ENCODE measurements around the gene GPC5.

Gene GPC5

GRCh38 chr13:92768602-92769001 lies 1370.2 kb downstream of the GPC5 start:
- Histone ChIP-seq H3K9me3 (ENCODE audit: control insufficient read depth, insufficient read depth, low read depth, low read length) (no peaks in the 10 kb centered on the region), H3K27ac (ENCODE audit: extremely low read depth, low read depth, low read length) (no peak overlapping the region), H3K4me3 (ENCODE audit: low read depth, low read length) (no peak overlapping the region), H3K4me1 (ENCODE audit: control insufficient read depth, insufficient read depth, low read length) (no peaks in the 10 kb centered on the region), H3K36me3 (ENCODE audit: control insufficient read depth in 2 of 2, insufficient read depth in 1 of 2, low read length in 2 of 2) (no peaks in the 10 kb centered on the region)
- CTCF ChIA-PET, result no interaction called here
- TF ChIP-seq ZNF221 (tag by site-specific recombination; IDR thresholded peaks at IDR 0.05; ENCODE audit: borderline replicate concordance) (no peak), ZNF223 (tag by site-specific recombination; IDR thresholded peaks at IDR 0.05) (0 out of 2 replicates have a peak, but pooled peaks have one; percentile 52), ZNF391 (tag by site-specific recombination; IDR thresholded peaks at IDR 0.05; ENCODE audit: borderline replicate concordance, low read depth) (no peak), ZNF155 (tag by site-specific recombination; IDR thresholded peaks at IDR 0.05) (no peak)
- POLR2A ChIA-PET, result no interaction called here

- CTCF ChIA-PET, result no interaction called here
- POLR2A ChIA-PET, result no interaction called here
Measured at GRCh38 chr13:92769046-92769445, 1370.6 kb downstream of the GPC5 start.

GRCh38 chr13:92775658-92776057 lies 1377.2 kb downstream of the GPC5 start:
- CTCF ChIA-PET, result no interaction called here

More at GRCh38 chr13:92769046-92769445, 1370.6 kb downstream of the GPC5 start:
- Histone ChIP-seq H3K4me3 (ENCODE audit: low read depth, low read length) (no peak overlapping the region), H3K27ac (ENCODE audit: extremely low read depth, low read depth, low read length) (no peak overlapping the region), H3K4me1 (ENCODE audit: control insufficient read depth, insufficient read depth, low read length) (no peaks in the 10 kb centered on the region), H3K36me3 (ENCODE audit: control insufficient read depth in 2 of 2, insufficient read depth in 1 of 2, low read length in 2 of 2) (no peaks in the 10 kb centered on the region), H3K9me3 (ENCODE audit: control insufficient read depth, insufficient read depth, low read depth, low read length) (no peaks in the 10 kb centered on the region)
- TF ChIP-seq BCL6B (tag by site-specific recombination; IDR thresholded peaks at IDR 0.05), result no peak
- TF ChIP-seq PRDM6 (tag by site-specific recombination; IDR thresholded peaks at IDR 0.05), result peak; percentile 18; the same call in 1 of the 2 replicates
- TF ChIP-seq ZBTB48 (tag by site-specific recombination; IDR thresholded peaks at IDR 0.05), result no peak
- TF ChIP-seq CTCF (tag by site-specific recombination; IDR thresholded peaks at IDR 0.05), result no peak

More at GRCh38 chr13:92775658-92776057, 1377.2 kb downstream of the GPC5 start:
- Histone ChIP-seq H3K4me3 (ENCODE audit: low read depth, low read length) (no peak overlapping the region), H3K27ac (ENCODE audit: extremely low read depth, low read depth, low read length) (no peak overlapping the region), H3K9me3 (ENCODE audit: control insufficient read depth, insufficient read depth, low read depth, low read length) (no peaks in the 10 kb centered on the region), H3K36me3 (ENCODE audit: control insufficient read depth in 2 of 2, insufficient read depth in 1 of 2, low read length in 2 of 2) (no peaks in the 10 kb centered on the region), H3K4me1 (ENCODE audit: control insufficient read depth, insufficient read depth, low read length) (no peaks in the 10 kb centered on the region)
- TF ChIP-seq ZNF19 (tag by site-specific recombination; IDR thresholded peaks at IDR 0.05; ENCODE audit: low read depth) (no peak), TRIM28 (IDR thresholded peaks at IDR 0.05; ENCODE audit: borderline replicate concordance, low read length) (peak; percentile 80; the same call in 1 of the 2 replicates), ZBTB26 (tag by site-specific recombination; optimal IDR thresholded peaks at IDR 0.05) (no peak)
- POLR2A ChIA-PET, result no interaction called here

Measured in HEK293 (cell line).